SK-N-SH (cell line): Measurements from ENCODE around the gene DISP2. TPM values are rescaled to one million over a fixed set of nuclear protein-coding genes. Genes with fewer than 3 reads are reported as not detected.

Experiments
- CTCF ChIA-PET: fragments of 300-600, 350-600 bp; formaldehyde crosslinking; extraction: SDS; loops from one replicate; lab custom pipeline; 2021; lab: Yijun Ruan, JAX
- POLR2A ChIA-PET: fragments of 350-600 bp; sonication (Branson Sonifier 250); formaldehyde crosslinking; extraction: SDS; loops from one replicate; lab custom pipeline; 2020; ENCODE audit warnings: antibody characterized with exemption, inconsistent platforms; lab: Yijun Ruan, JAX
- DNase-seq: peaks from one replicate; pipeline ENCODE4 v3.0.0; 2012
- H2AFZ ChIP-seq: fragments of 200-600 bp; sonication (generic); 2 replicates; pipeline ENCODE4 v1.8.1; 2016; ENCODE audit warnings: antibody characterized with exemption, mild to moderate bottlenecking, low read depth
- H3F3A ChIP-seq: fragments of 200-600 bp; sonication (generic); replicated peaks from 2 replicates; pipeline ENCODE3; 2016; ENCODE audit warnings: antibody characterized with exemption, mild to moderate bottlenecking; ENCODE audit not compliant: insufficient read depth
- H3K27ac ChIP-seq, 2 experiments: fragments of 200-500 bp in 1 of 2; fragments of 200-600 bp in 1 of 2; sonication (Bioruptor generic) in 1 of 2; sonication (generic), shearing (Covaris generic) in 1 of 2; 2 replicates each; pipeline versions ENCODE4 v1.5.1 to v1.6.1; 2014 to 2016; ENCODE audit warnings: low read depth in 2 of 2, inconsistent platforms in 1 of 2, low read length in 1 of 2, mild to moderate bottlenecking in 1 of 2, mixed read lengths in 1 of 2
- H3K27me3 ChIP-seq: fragments of 200-600 bp; sonication (generic), shearing (Covaris generic); 2 replicates; pipeline ENCODE4 v1.6.1; 2016; ENCODE audit warnings: mixed run types; ENCODE audit not compliant: insufficient read depth
- H3K36me3 ChIP-seq, 2 experiments: fragments of 200-500 bp in 1 of 2; fragments of 200-600 bp in 1 of 2; sonication (Bioruptor generic) in 1 of 2; sonication (generic) in 1 of 2; replicated peaks in 1 of 2; 2 replicates each; pipeline versions ENCODE3 to v1.5.1; 2014 to 2016; ENCODE audit warnings: low read length in 1 of 2, mild to moderate bottlenecking in 1 of 2; ENCODE audit not compliant: insufficient read depth in 2 of 2, control insufficient read depth in 1 of 2
- H3K4me1 ChIP-seq, 2 experiments: fragments of 200-500 bp in 1 of 2; fragments of 200-600 bp in 1 of 2; sonication (Bioruptor generic) in 1 of 2; sonication (generic), shearing (Covaris generic) in 1 of 2; 2 replicates each; pipeline versions ENCODE4 v1.5.1 to v1.6.1; 2014 to 2016; ENCODE audit warnings: low read depth in 1 of 2, low read length in 1 of 2, mixed run types in 1 of 2; ENCODE audit not compliant: insufficient read depth in 2 of 2, control insufficient read depth in 1 of 2
- H3K4me2 ChIP-seq: fragments of 200-600 bp; sonication (generic), shearing (Covaris generic); 2 replicates; pipeline ENCODE4 v1.6.1; 2017; ENCODE audit warnings: mixed run types
- H3K4me3 ChIP-seq, 2 experiments: fragments of 200-500 bp in 1 of 2; fragments of 200-600 bp in 1 of 2; sonication (Bioruptor generic) in 1 of 2; sonication (generic), shearing (Covaris generic) in 1 of 2; 2 replicates each; pipeline versions ENCODE4 v1.5.1 to v1.8.1; 2014 to 2016; ENCODE audit warnings: low read depth in 2 of 2, inconsistent platforms in 1 of 2, low read length in 1 of 2, mild to moderate bottlenecking in 1 of 2, mixed read lengths in 1 of 2, moderate library complexity in 1 of 2
- H3K79me2 ChIP-seq: fragments of 200-600 bp; sonication (generic); 2 replicates; pipeline ENCODE4 v1.8.1; 2017; ENCODE audit warnings: mild to moderate bottlenecking; ENCODE audit not compliant: insufficient read depth
- H3K9ac ChIP-seq: fragments of 200-600 bp; sonication (generic); 2 replicates; pipeline ENCODE4 v1.6.1; 2017; ENCODE audit warnings: mixed run types
- H3K9me2 ChIP-seq: fragments of 200-600 bp; sonication (generic); 2 replicates; pipeline ENCODE4 v1.6.1; 2017; ENCODE audit warnings: mixed run types
- H3K9me3 ChIP-seq: fragments of 200-600 bp; sonication (generic); 2 replicates; pipeline ENCODE4 v1.6.1; 2017; ENCODE audit warnings: mixed run types, mild to moderate bottlenecking, moderate library complexity
- H4K20me1 ChIP-seq: fragments of 200-600 bp; sonication (generic); 2 replicates; pipeline ENCODE4 v1.6.1; 2017; ENCODE audit warnings: mild to moderate bottlenecking, mixed run types; ENCODE audit not compliant: insufficient read depth
- EP300 ChIP-seq, 2 experiments: IDR thresholded peaks; 2 replicates each; pipeline versions ENCODE4 v1.4.0 to v1.6.1; 2012; ENCODE audit warnings: borderline replicate concordance in 1 of 2, low read depth in 1 of 2, low read length in 1 of 2
- EZH2phosphoT487 ChIP-seq: fragments of 200-600 bp; sonication (generic); IDR thresholded peaks from 2 replicates; pipeline ENCODE4 v1.6.1; 2017; ENCODE audit warnings: low read depth, mixed run types, mild to moderate bottlenecking, antibody characterized with exemption, moderate library complexity, borderline replicate concordance
- FOXJ3 ChIP-seq: sonication (generic); formaldehyde crosslinking; IDR thresholded peaks from 2 replicates; pipeline ENCODE4 v1.5.1; 2020; ENCODE audit warnings: mild to moderate bottlenecking, missing genetic modification reagents
- GABPA ChIP-seq: IDR thresholded peaks from 2 replicates; pipeline ENCODE4 v1.4.0; 2012; ENCODE audit warnings: low read depth, mild to moderate bottlenecking
- IRF3 ChIP-seq: fragments of 150-350 bp; IDR thresholded peaks from 2 replicates; pipeline ENCODE4 v1.6.1; 2016; ENCODE audit warnings: mild to moderate bottlenecking, low read depth, low read length
- MAX ChIP-seq: IDR thresholded peaks from 2 replicates; pipeline ENCODE4 v1.4.0; 2012; ENCODE audit warnings: low read depth
- MXI1 ChIP-seq: IDR thresholded peaks from 2 replicates; pipeline ENCODE4 v1.6.1; 2012; ENCODE audit warnings: mild to moderate bottlenecking, low read depth, low read length, improper control_type of control experiment
- RFX5 ChIP-seq: IDR thresholded peaks from 2 replicates; pipeline ENCODE4 v1.6.1; 2012; ENCODE audit warnings: mild to moderate bottlenecking, improper control_type of control experiment, low read length
- SIN3A ChIP-seq: IDR thresholded peaks from 2 replicates; pipeline ENCODE4 v1.6.1; 2012; ENCODE audit warnings: low read depth, mild to moderate bottlenecking, low read length, moderate library complexity, borderline replicate concordance
- TAF1 ChIP-seq: IDR thresholded peaks from 2 replicates; pipeline ENCODE4 v1.6.1; 2012; ENCODE audit warnings: low read depth, mild to moderate bottlenecking, low read length, moderate library complexity, borderline replicate concordance
- TCF12 ChIP-seq: IDR thresholded peaks from 2 replicates; pipeline ENCODE4 v1.4.0; 2012
- YY1 ChIP-seq: IDR thresholded peaks from 2 replicates; pipeline ENCODE4 v1.4.0; 2012; ENCODE audit warnings: low read depth, mild to moderate bottlenecking
- ZBTB33 ChIP-seq: IDR thresholded peaks from 2 replicates; pipeline ENCODE4 v1.4.0; 2012; ENCODE audit warnings: low read depth, borderline replicate concordance
- WGBS: methylation state at CpG from one replicate; pipeline ENCODE4 v1.1.6; 2017; ENCODE audit warnings: low lambda C conversion rate; 5-methylcytosine and 5-hydroxymethylcytosine counted together
- polyA plus RNA-seq, 3 experiments: library from polyadenylated mRNA; depleted of rRNA; stranded (reverse); fragments of >200 nt; gene quantifications; 2 replicates each; pipeline ENCODE4 v1.2.3, GENCODE V29; 2012
- TF ChIP-seq, protein P1 (sequence below): IDR thresholded peaks from 2 replicates; pipeline ENCODE4; 2012

The DISP2 gene
- polyA plus RNA-seq, 1 of the 3 experiments (the other 2 are of a cell fraction) = 0.12 TPM

DNA sequence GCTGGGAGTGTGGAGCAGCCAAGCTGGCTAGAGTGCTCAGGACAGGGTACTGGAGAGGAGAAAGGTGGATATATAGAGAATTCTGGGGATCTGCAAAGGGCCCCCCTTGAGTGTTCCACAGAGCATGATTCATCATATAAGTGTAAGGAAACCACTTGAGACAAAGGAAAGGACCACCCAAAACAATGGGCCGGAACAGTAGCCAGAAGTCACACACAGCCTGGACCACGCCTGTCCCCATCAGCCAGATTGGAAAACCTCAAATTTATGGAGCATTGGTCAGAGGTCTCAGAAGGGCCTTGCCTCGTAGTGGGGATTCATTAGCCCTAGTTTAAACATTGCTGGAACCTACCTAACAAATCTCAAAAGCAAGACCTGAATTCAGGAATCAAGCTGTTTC, 19.6 kb downstream of the DISP2 start:
- POLR2A ChIA-PET = no interaction called here
- Histone ChIP-seq H3K79me2 (no peaks in the 10 kb centered on the region), H3K36me3 (no peaks in the 10 kb centered on the region), H3K4me3 (no peak overlapping the region), H3K27me3 (no peaks in the 10 kb centered on the region), H3F3A (peaks cover 8% of the 10 kb centered on the region), H3K9ac (no peak overlapping the region), H3K9me2 (no peaks in the 10 kb centered on the region), H3K9me3 (no peaks in the 10 kb centered on the region), H3K4me2 (no peak overlapping the region), H3K4me1 (peaks cover 0 to 8% of the 10 kb centered on the region in 2 experiments; a peak in 3 of 4 replicates), H3K27ac (no peak overlapping the region), H2AFZ (no peak overlapping the region), H4K20me1 (no peaks in the 10 kb centered on the region)
- TF ChIP-seq SIN3A (no peak), YY1 (no peak), MAX (no peak), GABPA (no peak), EZH2phosphoT487 (no peak), FOXJ3 (CRISPR knock-in tag) (no peak), MXI1 (no peak), TCF12 (no peak), EP300 (IDR thresholded peaks at IDR 0.05; ENCODE audit: borderline replicate concordance in 1 of 2, low read depth in 1 of 2, low read length in 1 of 2) (no peak), IRF3 (no peak), TAF1 (no peak), RFX5 (no peak), ZBTB33 (no peak)
- TF ChIP-seq, protein P1, sequence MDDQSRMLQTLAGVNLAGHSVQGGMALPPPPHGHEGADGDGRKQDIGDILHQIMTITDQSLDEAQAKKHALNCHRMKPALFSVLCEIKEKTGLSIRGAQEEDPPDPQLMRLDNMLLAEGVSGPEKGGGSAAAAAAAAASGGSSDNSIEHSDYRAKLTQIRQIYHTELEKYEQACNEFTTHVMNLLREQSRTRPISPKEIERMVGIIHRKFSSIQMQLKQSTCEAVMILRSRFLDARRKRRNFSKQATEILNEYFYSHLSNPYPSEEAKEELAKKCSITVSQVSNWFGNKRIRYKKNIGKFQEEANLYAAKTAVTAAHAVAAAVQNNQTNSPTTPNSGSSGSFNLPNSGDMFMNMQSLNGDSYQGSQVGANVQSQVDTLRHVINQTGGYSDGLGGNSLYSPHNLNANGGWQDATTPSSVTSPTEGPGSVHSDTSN = no peak
- no peak for DNase-seq
- CTCF ChIA-PET = interaction anchor here (1.2 to 1.9 kb wide), 2 partner anchors 9 to 55 kb away, joined by 3 to 8 read pairs; no protein-coding TSS in a partner anchor
- WGBS = 92% methylated on average over 2 of the region's 3 CpGs
